ENCODE results near the gene UGDH.

- TF ChIP-seq, protein P1, sequence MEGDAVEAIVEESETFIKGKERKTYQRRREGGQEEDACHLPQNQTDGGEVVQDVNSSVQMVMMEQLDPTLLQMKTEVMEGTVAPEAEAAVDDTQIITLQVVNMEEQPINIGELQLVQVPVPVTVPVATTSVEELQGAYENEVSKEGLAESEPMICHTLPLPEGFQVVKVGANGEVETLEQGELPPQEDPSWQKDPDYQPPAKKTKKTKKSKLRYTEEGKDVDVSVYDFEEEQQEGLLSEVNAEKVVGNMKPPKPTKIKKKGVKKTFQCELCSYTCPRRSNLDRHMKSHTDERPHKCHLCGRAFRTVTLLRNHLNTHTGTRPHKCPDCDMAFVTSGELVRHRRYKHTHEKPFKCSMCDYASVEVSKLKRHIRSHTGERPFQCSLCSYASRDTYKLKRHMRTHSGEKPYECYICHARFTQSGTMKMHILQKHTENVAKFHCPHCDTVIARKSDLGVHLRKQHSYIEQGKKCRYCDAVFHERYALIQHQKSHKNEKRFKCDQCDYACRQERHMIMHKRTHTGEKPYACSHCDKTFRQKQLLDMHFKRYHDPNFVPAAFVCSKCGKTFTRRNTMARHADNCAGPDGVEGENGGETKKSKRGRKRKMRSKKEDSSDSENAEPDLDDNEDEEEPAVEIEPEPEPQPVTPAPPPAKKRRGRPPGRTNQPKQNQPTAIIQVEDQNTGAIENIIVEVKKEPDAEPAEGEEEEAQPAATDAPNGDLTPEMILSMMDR (IDR thresholded peaks at IDR 0.05) = no peak
- TF ChIP-seq POLR2AphosphoS5 (IDR thresholded peaks at IDR 0.05) (no peak), POLR2A (IDR thresholded peaks at IDR 0.05) (no peak)
These were observed 36.2 kb upstream of the UGDH start for GRCh38 chr4:39563346-39563847.

All from transverse colon (tissue), 4 donors.